ENCODE measurements around the gene PFKFB4. TPM values are rescaled to one million over a fixed set of nuclear protein-coding genes. Genes with fewer than 3 reads are reported as not detected.

PFKFB4 gene
- total and polyA plus RNA-seq, 9 of the 15 experiments (the other 6 are each of a cell fraction or from before 2014, with no cell fraction given): 0.92 to 56.3 (median 13.5) TPM

- WGBS (ENCODE audit: insufficient coverage, low coverage, missing lambda C conversion rate): 18% methylated on average over 12 of the region's 21 CpGs
- POLR2A ChIA-PET: interaction anchor here (1.0 kb wide), 1 partner anchor 153 kb away, joined by 4 read pairs; no protein-coding TSS in a partner anchor
- H3K9ac ChIP-seq (ENCODE audit: insufficient read depth in 1 of 2, low read depth in 2 of 2, low read length in 2 of 2): peak overlapping the region in 1 of 2 experiments; percentile 68; a peak in 2 of 4 replicates
- peak; percentile 60 for TF ChIP-seq CBFA2T3 (IDR thresholded peaks at IDR 0.05)
- TF ChIP-seq TCF7L2 (IDR thresholded peaks at IDR 0.05; ENCODE audit: low read depth, low read length): no peak
- TF ChIP-seq POLR2AphosphoS5 (IDR thresholded peaks at IDR 0.05; ENCODE audit: control insufficient read depth, insufficient read depth, low read depth, low read length): no peak
- TF ChIP-seq TCF3 (CRISPR knock-in tag; IDR thresholded peaks at IDR 0.05): 0 out of 2 replicates have a peak, but pooled peaks have one; percentile 27
- TF ChIP-seq TBL1XR1 (IDR thresholded peaks at IDR 0.05; ENCODE audit: low read length in 2 of 2): no peak
- TF ChIP-seq ZNF184 (CRISPR knock-in tag; IDR thresholded peaks at IDR 0.05): no peak
- no peak for TF ChIP-seq ZBTB17 (CRISPR knock-in tag; IDR thresholded peaks at IDR 0.05)
- peak; percentile 33 for TF ChIP-seq CBFA2T2 (conservative IDR thresholded peaks at IDR 0.05)
- TF ChIP-seq ETV1 (tag; conservative IDR thresholded peaks at IDR 0.05; ENCODE audit: low read depth): no peak
- TF ChIP-seq ZC3H4 (CRISPR knock-in tag; IDR thresholded peaks at IDR 0.05; ENCODE audit: borderline replicate concordance): no peak
- TF ChIP-seq ATF6 (CRISPR knock-in tag; IDR thresholded peaks at IDR 0.05): no peak
- 0 out of 2 replicates have a peak, but pooled peaks have one; percentile 9 for TF ChIP-seq REST (IDR thresholded peaks at IDR 0.05; ENCODE audit: borderline replicate concordance)
- no peak for TF ChIP-seq REST (CRISPR knock-in tag; IDR thresholded peaks at IDR 0.05; ENCODE audit: low read depth)
Observed at GRCh38 chr3:48592519-48593087, 36.0 kb upstream of the PFKFB4 start.

More at GRCh38 chr3:48592519-48593087, 36.0 kb upstream of the PFKFB4 start:
- in situ Hi-C loops (cut with MboI) (no loop called here), intact Hi-C loops (cut with micrococcal nuclease) (no loop called here)
- Histone ChIP-seq H3K36me3 (ENCODE audit: control insufficient read depth, insufficient read depth, low read length) (0 out of 3 replicates have a peak, but pooled peaks cover 4% of the 10 kb centered on the region), H3K9me1 (ENCODE audit: control insufficient read depth, insufficient read depth, low read length) (no peaks in the 10 kb centered on the region), H3K4me2 (ENCODE audit: insufficient read depth, low read length) (no peak overlapping the region), H3K27me3 (ENCODE audit: control insufficient read depth in 2 of 2, insufficient read depth in 2 of 2, low read length in 2 of 2) (peaks cover 0 to 31% of the 10 kb centered on the region in 2 experiments; a peak in 3 of 5 replicates), H3K4me1 (replicated peaks in 1 of 2; ENCODE audit: control insufficient read depth in 2 of 2, insufficient read depth in 2 of 2, low read length in 2 of 2) (peaks cover 12 to 48% of the 10 kb centered on the region in 2 experiments; a peak in 4 of 5 replicates), H3K9me3 (replicated peaks; ENCODE audit: control insufficient read depth, insufficient read depth, low read depth, low read length) (no peaks in the 10 kb centered on the region), H3K4me3 (no peak overlapping the region), H3K27ac (ENCODE audit: extremely low read depth, low read depth, low read length) (no peak overlapping the region), H4K20me1 (replicated peaks; ENCODE audit: control insufficient read depth, insufficient read depth, low read length) (no peaks in the 10 kb centered on the region), H2AFZ (ENCODE audit: low read depth, low read length) (no peak overlapping the region), H3K79me2 (ENCODE audit: control insufficient read depth, insufficient read depth, low read length) (no peaks in the 10 kb centered on the region)
- FAIRE-seq: no peak
- CTCF ChIA-PET (ENCODE audit: low intra/inter-chr PET ratio): no interaction called here
- no TSS peak for BruUV-seq (replicated peaks)
- 0 out of 3 replicates have a peak, but pooled peaks have one; percentile 8 for ATAC-seq
- peak in 1 of 4 experiments; percentile 27 for DNase-seq (ENCODE audit: extremely low read depth in 1 of 4, low spot score in 3 of 4)

All from K562 (cell line).